ENCODE data around the gene UNC45A. TPM values are rescaled to one million over a fixed set of nuclear protein-coding genes. Genes with fewer than 3 reads are reported as not detected.

Gene UNC45A
- 10 to 100 TPM; 19.2 to 28.0 (median 24.7) TPM for total RNA-seq
- 10 to 100 TPM; 26.0 to 26.4 TPM for polyA plus RNA-seq
- long read RNA-seq, donor 1, transcript UNC45A-202 (20 exons, 3,252 nt) = major isoform, 13 of 44 reads
- long read RNA-seq, donor 1, partial matches to known transcripts = 27 of 44 reads
- long read RNA-seq, donor 1, other reads (novel, unspliced or antisense) = 4 of 44 reads
- long read RNA-seq, donor 2, transcript UNC45A-202 (20 exons, 3,252 nt) = major isoform, 11 of 53 reads
- long read RNA-seq, donor 2, partial matches to known transcripts = 34 of 53 reads
- long read RNA-seq, donor 2, other reads (novel, unspliced or antisense) = 8 of 53 reads
- long read RNA-seq, donor 3, transcript UNC45A-202 (20 exons, 3,252 nt) = major isoform, 9 of 43 reads
- long read RNA-seq, donor 3, partial matches to known transcripts = 28 of 43 reads
- long read RNA-seq, donor 3, other reads (novel, unspliced or antisense) = 6 of 43 reads

- ATAC-seq (peak; percentile 85 to 91 (median 89)), DNase-seq (peak; percentile 91 to 95)
- Histone ChIP-seq H3K27me3 (no peaks in the 10 kb centered on the region), H3K27ac (peak within 1 kb of the TSS; percentile 32 to 86 (median 75)), H3K4me1 (peaks cover 18 to 60% (median 45%) of the 10 kb centered on the region in 9 donors), H3K36me3 (peaks cover 0 to 41% (median 17%) of the 10 kb centered on the region in 9 donors), H3K9me3 (no peaks in the 10 kb centered on the region), H3K4me3 (peak within 1 kb of the TSS; percentile 61 to 75 (median 66))
- WGBS, 2 donors = 1% methylated on average over 57 to 65 of the region's 65 CpGs
- intact Hi-C loops (cut with DNase I) = loop anchor here in 5 of 10 donors (1.0 to 5.0 kb wide), 3 partner anchors 33 to 288 kb away; no protein-coding TSS in a partner anchor
- no peak for TF ChIP-seq CTCF (IDR thresholded peaks at IDR 0.05)
Observed at GRCh38 chr15:90934949-90935751, at the start of gene UNC45A. Gene UNC45A, plus strand, starts transcription at chr15:90935285. Its CDS starts 40 bp downstream, at chr15:90935325.

- peaks cover 0 to 69% (median 27%) of the 10 kb centered on the region in 9 donors for H3K36me3 ChIP-seq
- peaks cover 16 to 66% (median 50%) of the 10 kb centered on the region in 9 donors for H3K4me1 ChIP-seq
Observed at GRCh38 chr15:90885432-90886290, 49.4 kb upstream of the UNC45A start.

GRCh38 chr15:90886291-90886614, 48.8 kb upstream of the UNC45A start:
- Histone ChIP-seq H3K9me3 (no peaks in the 10 kb centered on the region), H3K4me1 (peaks cover 16 to 66% (median 50%) of the 10 kb centered on the region in 9 donors), H3K27ac (peak overlapping the region in 9 of 10 donors; percentile 33 to 100 (median 97)), H3K27me3 (no peaks in the 10 kb centered on the region), H3K4me3 (peak overlapping the region in 6 of 10 donors; percentile 65 to 83 (median 76)), H3K36me3 (peaks cover 0 to 69% (median 30%) of the 10 kb centered on the region in 9 donors)
- 34 to 35% methylated on average over 5 of the region's 5 CpGs for WGBS, 2 donors
- no peak for ATAC-seq
- intact Hi-C loops (cut with DNase I) = loop anchor here (1.0 to 10.0 kb wide), 9 partner anchors 169 to 391 kb away; partner anchors contain the start of genes BLM (in 4 of the 10) and CRTC3 (in 1 of the 10)
- no peak for DNase-seq
- TF ChIP-seq CTCF (IDR thresholded peaks at IDR 0.05) = peak in 5 of 9 donors; percentile 1 to 25 (median 14)

More at GRCh38 chr15:90885432-90886290, 49.4 kb upstream of the UNC45A start:
- H3K9me3 ChIP-seq = no peaks in the 10 kb centered on the region
- H3K4me3 ChIP-seq = peak overlapping the region; percentile 34 to 83 (median 70)
- no peaks in the 10 kb centered on the region for H3K27me3 ChIP-seq
- intact Hi-C loops (cut with DNase I) = loop anchor here (1.0 to 10.0 kb wide), 10 partner anchors 15 to 391 kb away; partner anchors contain the start of genes BLM (in 4 of the 10) and CRTC3 (in 1 of the 10)
- TF ChIP-seq CTCF (IDR thresholded peaks at IDR 0.05) = peak; percentile 95 to 100 (median 99)
- peak overlapping the region; percentile 88 to 100 (median 97) for H3K27ac ChIP-seq
- DNase-seq (peak; percentile 86 to 88), ATAC-seq (peak; percentile 50 to 81 (median 69))
- WGBS, 2 donors = 35 to 51% methylated on average over 23 of the region's 23 CpGs
